ENCODE measurements around the gene NUCB1.
"Not testable (repeated sequence)": the region's sequence is repeated elsewhere in the genome, so short reads cannot be mapped to it uniquely, and the experiment has no call there.

NUCB1 gene

DNA sequence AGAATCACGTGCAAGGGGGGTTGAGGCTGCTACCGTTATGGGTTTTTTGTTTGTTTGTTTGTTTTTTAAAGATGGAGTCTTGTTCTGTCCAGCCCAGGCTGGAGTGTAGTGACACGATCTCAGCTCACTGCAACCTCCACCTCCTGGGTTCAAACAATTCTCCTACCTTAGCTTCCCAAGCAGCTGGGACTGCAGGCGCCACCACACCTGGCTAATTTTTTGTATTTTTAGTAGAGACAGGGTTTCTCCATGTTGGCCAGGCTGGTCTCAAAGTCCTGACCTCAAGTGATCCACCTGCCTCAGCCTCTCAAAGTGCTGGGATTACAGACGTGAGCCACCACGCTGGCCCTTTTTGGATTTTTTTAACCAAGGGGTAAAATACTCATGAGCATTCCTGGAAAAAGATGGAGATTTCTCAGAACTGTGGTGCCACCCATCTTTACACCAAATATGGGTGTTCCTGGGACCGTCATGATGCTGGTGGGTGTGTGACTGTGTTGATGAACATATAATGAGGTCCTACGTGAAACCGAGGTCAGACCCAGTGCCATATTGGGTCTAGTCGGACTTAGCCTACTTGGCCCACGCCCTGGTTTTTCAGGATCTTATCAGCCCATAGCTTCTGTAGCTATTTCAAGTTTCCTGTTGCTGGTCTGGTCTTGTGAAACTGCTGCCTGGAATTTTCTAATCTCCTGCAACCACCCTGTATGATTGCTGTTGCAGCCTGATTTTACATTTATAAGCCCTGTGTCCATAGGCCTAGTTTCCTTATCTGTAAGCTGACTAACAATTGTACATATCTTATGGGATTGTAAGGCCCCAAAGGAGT is 21.7 kb upstream of the NUCB1 start:
- Histone ChIP-seq H3K14ac (ENCODE audit: low read length) (no peak overlapping the region), H3K27me3 (ENCODE audit: control insufficient read depth in 3 of 3, insufficient read depth in 3 of 3, low read depth in 1 of 3, low read length in 3 of 3) (no peaks in the 10 kb centered on the region), H3K36me3 (replicated peaks in 1 of 2; ENCODE audit: control insufficient read depth in 2 of 2, insufficient read depth in 2 of 2, low read length in 2 of 2) (peaks cover 22 to 34% of the 10 kb centered on the region in 2 donors), H3K4me2 (ENCODE audit: insufficient read depth, low read length, poor library complexity, severe bottlenecking) (no peak overlapping the region), H2BK12ac (ENCODE audit: low read length) (no peak overlapping the region), H2BK120ac (ENCODE audit: low read depth, low read length) (no peak overlapping the region), H3K4me1 (ENCODE audit: control insufficient read depth in 2 of 2, insufficient read depth in 1 of 2, low read depth in 1 of 2, low read length in 2 of 2) (peaks cover 11 to 29% of the 10 kb centered on the region in 2 donors), H2AFZ (ENCODE audit: low read length) (no peak overlapping the region), H3K23ac (ENCODE audit: low read depth, low read length, poor library complexity) (no peak overlapping the region), H4K91ac (ENCODE audit: low read depth, low read length, poor library complexity) (no peak overlapping the region), H4K8ac (ENCODE audit: low read depth, low read length) (no peak overlapping the region), H3K4ac (ENCODE audit: low read length) (no peak overlapping the region), H3K9me3 (replicated peaks in 1 of 2; ENCODE audit: control insufficient read depth in 2 of 2, insufficient read depth in 1 of 2, low read depth in 1 of 2, low read length in 2 of 2) (peaks cover 0 to 9% of the 10 kb centered on the region in 2 donors), H2BK15ac (ENCODE audit: low read length) (no peak overlapping the region), H2AK5ac (ENCODE audit: low read depth, low read length) (no peak overlapping the region), H3K27ac (replicated peaks; ENCODE audit: low read length) (no peak overlapping the region), H3K4me3 (ENCODE audit: low read length in 2 of 2) (no peak overlapping the region), H3K79me1 (ENCODE audit: low read depth, low read length) (peaks cover 10% of the 10 kb centered on the region), H2BK5ac (ENCODE audit: low read length) (no peak overlapping the region), H3K9ac (ENCODE audit: low read depth, low read length, poor library complexity) (no peak overlapping the region), H3K18ac (ENCODE audit: low read length) (no peak overlapping the region)
- DNase-seq (ENCODE audit: low spot score): no peak
- no CpG with 5 or more reads among the region's 11 CpGs for WGBS, 2 donors (ENCODE audit: extremely low coverage in 2 of 2, insufficient read length in 2 of 2, insufficient replicate concordance in 1 of 2)

DNA sequence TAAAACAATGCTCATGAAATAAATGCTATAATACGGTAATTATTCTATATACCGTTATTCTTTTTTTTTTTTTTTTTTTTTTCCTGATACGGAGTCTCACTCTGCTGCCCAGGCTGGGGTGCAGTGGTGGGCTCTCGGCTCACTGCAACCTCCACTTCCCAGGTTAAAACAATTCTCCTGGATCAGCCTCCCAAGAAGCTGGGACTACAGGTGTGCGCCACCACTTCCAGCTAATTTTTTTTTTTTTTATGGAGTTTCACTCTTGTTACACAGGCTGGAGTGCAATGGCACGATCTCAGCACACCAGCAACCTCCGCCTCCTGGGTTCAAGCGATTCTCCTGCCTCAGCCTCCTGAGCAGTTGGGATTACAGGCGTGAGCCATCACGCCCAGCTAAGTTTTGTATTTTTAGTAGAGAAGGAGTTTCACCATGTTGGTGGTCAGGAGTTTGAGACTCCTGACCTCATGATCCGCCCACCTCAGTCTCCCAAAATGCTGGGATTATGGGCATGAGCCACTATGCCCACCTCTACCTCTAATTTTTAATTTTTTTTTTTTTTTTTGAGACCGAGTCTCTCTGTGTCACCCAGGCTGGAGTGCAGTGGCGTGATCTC is 21.0 kb upstream of the NUCB1 start:
- peaks cover 0 to 9% of the 10 kb centered on the region in 2 donors for H3K9me3 ChIP-seq (replicated peaks in 1 of 2; ENCODE audit: control insufficient read depth in 2 of 2, insufficient read depth in 1 of 2, low read depth in 1 of 2, low read length in 2 of 2)
- no peak overlapping the region for H3K4me3 ChIP-seq (ENCODE audit: low read length in 2 of 2)
- H3K4me2 ChIP-seq (ENCODE audit: insufficient read depth, low read length, poor library complexity, severe bottlenecking): no peak overlapping the region
- H3K4ac ChIP-seq (ENCODE audit: low read length): no peak overlapping the region
- no peak overlapping the region for H3K27ac ChIP-seq (replicated peaks; ENCODE audit: low read length)
- H3K36me3 ChIP-seq (replicated peaks in 1 of 2; ENCODE audit: control insufficient read depth in 2 of 2, insufficient read depth in 2 of 2, low read length in 2 of 2): peaks cover 16 to 26% of the 10 kb centered on the region in 2 donors
- no peak overlapping the region for H3K18ac ChIP-seq (ENCODE audit: low read length)
- no peak overlapping the region for H4K91ac ChIP-seq (ENCODE audit: low read depth, low read length, poor library complexity)
- H2BK15ac ChIP-seq (ENCODE audit: low read length): no peak overlapping the region
- peaks cover 7 to 23% of the 10 kb centered on the region in 2 donors for H3K4me1 ChIP-seq (ENCODE audit: control insufficient read depth in 2 of 2, insufficient read depth in 1 of 2, low read depth in 1 of 2, low read length in 2 of 2)
- WGBS, 2 donors (ENCODE audit: extremely low coverage in 2 of 2, insufficient read length in 2 of 2, insufficient replicate concordance in 1 of 2): no CpG with 5 or more reads among the region's 13 CpGs
- H4K8ac ChIP-seq (ENCODE audit: low read depth, low read length): no peak overlapping the region
- H2AK5ac ChIP-seq (ENCODE audit: low read depth, low read length): no peak overlapping the region
- H3K27me3 ChIP-seq (ENCODE audit: control insufficient read depth in 3 of 3, insufficient read depth in 3 of 3, low read depth in 1 of 3, low read length in 3 of 3): no peaks in the 10 kb centered on the region
- H2BK12ac ChIP-seq (ENCODE audit: low read length): no peak overlapping the region
- peaks cover 8% of the 10 kb centered on the region for H3K79me1 ChIP-seq (ENCODE audit: low read depth, low read length)
- no peak overlapping the region for H3K9ac ChIP-seq (ENCODE audit: low read depth, low read length, poor library complexity)
- no peak overlapping the region for H2BK120ac ChIP-seq (ENCODE audit: low read depth, low read length)
- H3K14ac ChIP-seq (ENCODE audit: low read length): no peak overlapping the region
- DNase-seq (ENCODE audit: low spot score): no peak
- H2BK5ac ChIP-seq (ENCODE audit: low read length): no peak overlapping the region
- no peak overlapping the region for H3K23ac ChIP-seq (ENCODE audit: low read depth, low read length, poor library complexity)
- H2AFZ ChIP-seq (ENCODE audit: low read length): no peak overlapping the region

DNA sequence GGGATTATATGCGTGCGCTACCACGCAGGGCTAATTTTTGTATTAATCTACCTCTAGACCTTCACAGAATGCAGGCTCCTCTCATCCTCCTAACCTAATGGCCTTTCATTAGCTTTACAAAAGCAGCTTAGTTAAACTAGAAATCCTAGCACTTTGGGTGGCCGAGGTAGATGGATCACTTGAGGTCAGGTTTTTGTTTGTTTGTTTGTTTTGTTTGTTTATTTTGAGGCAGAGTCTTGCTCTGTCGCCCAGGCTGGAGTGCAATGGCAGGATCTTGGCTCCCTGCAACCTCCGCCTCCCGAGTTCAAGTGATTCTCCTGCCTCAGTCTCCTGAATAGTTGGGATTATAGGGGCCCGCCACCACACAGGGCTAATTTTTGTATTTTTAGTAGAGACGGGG is 20.4 kb upstream of the NUCB1 start:
- not testable (repeated sequence) for H4K8ac ChIP-seq (ENCODE audit: low read depth, low read length); H3K9ac ChIP-seq (ENCODE audit: low read depth, low read length, poor library complexity); H2BK15ac ChIP-seq (ENCODE audit: low read length); H3K4ac ChIP-seq (ENCODE audit: low read length); H3K4me2 ChIP-seq (ENCODE audit: insufficient read depth, low read length, poor library complexity, severe bottlenecking); H3K27ac ChIP-seq (replicated peaks; ENCODE audit: low read length); H3K27me3 ChIP-seq (ENCODE audit: control insufficient read depth in 3 of 3, insufficient read depth in 3 of 3, low read depth in 1 of 3, low read length in 3 of 3); H3K14ac ChIP-seq (ENCODE audit: low read length); H3K18ac ChIP-seq (ENCODE audit: low read length); H4K91ac ChIP-seq (ENCODE audit: low read depth, low read length, poor library complexity); H2BK5ac ChIP-seq (ENCODE audit: low read length); H2BK12ac ChIP-seq (ENCODE audit: low read length); H3K23ac ChIP-seq (ENCODE audit: low read depth, low read length, poor library complexity); H3K4me3 ChIP-seq (ENCODE audit: low read length in 2 of 2); H2AK5ac ChIP-seq (ENCODE audit: low read depth, low read length); H3K9me3 ChIP-seq (replicated peaks in 1 of 2; ENCODE audit: control insufficient read depth in 2 of 2, insufficient read depth in 1 of 2, low read depth in 1 of 2, low read length in 2 of 2); H3K79me1 ChIP-seq (ENCODE audit: low read depth, low read length); H2BK120ac ChIP-seq (ENCODE audit: low read depth, low read length); H2AFZ ChIP-seq (ENCODE audit: low read length); DNase-seq (ENCODE audit: low spot score)
- Histone ChIP-seq H3K36me3 (replicated peaks in 1 of 2; ENCODE audit: control insufficient read depth in 2 of 2, insufficient read depth in 2 of 2, low read length in 2 of 2) (peaks cover 11 to 21% of the 10 kb centered on the region in 2 donors), H3K4me1 (ENCODE audit: control insufficient read depth in 2 of 2, insufficient read depth in 1 of 2, low read depth in 1 of 2, low read length in 2 of 2) (peaks cover 5 to 17% of the 10 kb centered on the region in 2 donors)
- no CpG with 5 or more reads among the region's 9 CpGs for WGBS, 2 donors (ENCODE audit: extremely low coverage in 2 of 2, insufficient read length in 2 of 2, insufficient replicate concordance in 1 of 2)
